ENCODE results near the gene SEMA6C.
A peak's percentile ranks its signal among the peaks of the same experiment; 100 is the strongest.

Gene SEMA6C

DNA sequence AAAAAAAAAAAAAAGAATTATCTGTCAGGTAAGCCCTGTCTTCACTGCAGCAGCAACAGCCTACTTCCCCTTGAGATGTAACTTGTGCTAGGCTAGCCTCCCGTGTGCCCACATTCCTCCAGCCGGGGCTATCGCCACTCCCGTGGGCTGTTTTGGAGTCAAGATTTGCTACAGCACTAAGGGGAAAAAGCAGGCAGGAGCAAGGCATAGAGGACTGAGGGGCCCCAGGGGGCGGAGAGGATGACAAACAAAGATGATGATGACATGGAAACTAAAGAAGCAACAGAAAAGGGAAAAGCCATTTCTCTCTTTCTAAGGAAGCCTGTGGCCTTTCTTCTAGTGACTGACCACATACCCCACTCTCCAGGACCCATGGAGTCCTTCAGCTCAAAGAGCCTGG, 11.9 kb upstream of the SEMA6C start:
- DNase-seq, result no peak

DNA sequence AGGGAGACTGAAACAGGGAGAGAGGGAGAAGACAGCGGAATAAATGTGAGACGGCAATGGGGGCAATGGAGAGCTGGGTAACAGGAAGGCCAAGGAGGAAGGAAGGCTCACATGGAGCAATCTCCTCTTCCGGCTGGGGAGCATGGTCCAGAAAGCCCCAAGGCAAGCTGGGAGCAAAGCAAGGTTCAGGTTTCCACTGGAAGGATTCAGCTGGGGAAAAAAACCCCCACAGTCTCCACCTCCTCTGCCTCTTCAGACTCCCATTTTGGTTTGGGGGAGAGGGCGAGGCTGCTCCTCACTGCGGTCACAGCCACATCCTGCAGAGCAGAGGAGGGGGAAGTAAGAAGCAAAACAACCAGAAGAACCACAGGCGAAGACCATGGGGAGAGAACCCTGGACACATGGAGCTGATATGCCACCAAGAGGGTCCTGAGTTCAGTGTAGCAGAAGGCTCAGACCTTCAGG, 10.7 kb upstream of the SEMA6C start:
- no peak for DNase-seq

DNA sequence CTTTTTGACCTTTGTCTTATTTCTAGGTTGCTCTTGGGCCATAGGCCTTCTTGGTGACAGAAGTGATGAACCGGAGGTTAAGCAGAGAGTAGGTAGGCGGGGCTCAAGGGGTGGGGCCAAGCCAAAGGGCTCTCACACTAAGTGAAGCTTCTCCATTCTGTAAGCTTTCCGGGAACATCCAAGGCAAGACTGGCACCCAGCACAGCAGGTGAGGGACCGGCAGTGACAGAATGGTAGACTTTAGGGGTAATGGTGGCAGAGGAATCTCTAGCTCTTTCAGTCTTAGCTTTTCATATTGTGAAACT, 10.0 kb upstream of the SEMA6C start, which contains the start of gene TNFAIP8L2:
Gene TNFAIP8L2 (plus strand): TSS at position 135 of the 305 bp plus-strand sequence. CDS start 2,049 bp downstream, outside the sequence.
- no peak for DNase-seq

DNA sequence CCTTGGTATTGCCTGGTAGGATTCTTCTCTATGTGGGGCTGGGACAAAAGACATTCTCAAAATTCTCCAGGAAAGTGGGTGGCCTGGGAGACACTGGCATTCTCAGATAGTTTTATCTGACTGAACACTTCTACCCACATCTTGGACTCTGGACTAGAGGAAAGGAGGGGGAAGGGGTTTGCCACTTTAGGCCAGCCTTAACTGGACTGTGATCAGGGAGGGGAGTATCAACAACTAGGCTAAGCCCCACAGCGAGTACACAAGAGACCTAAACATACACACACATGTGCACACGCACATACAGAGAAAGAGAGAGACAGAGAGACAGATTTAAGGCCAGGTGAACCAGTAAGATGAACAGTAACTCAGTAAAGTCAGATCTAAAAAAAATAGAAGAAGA, 1.2 kb upstream of the SEMA6C start:
- no peak for DNase-seq

DNA sequence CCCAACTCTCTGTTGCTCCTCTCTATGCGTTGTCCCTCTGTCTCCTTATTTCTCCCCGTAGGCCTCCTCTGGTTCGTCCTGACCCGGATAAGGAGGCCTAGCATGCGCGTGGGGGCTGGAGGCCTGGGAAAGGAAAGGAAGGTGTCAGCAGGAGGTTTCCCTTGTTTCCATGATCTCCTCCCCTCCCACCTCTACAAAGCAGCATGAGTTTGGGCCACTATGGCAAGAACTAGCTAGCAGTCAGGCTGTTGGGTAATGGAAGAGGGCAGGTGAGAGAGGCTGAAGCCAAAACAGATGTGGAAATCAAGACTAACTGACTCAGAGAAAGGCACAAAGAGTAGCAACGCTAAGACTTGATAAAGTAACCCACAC, 687 bp upstream of the SEMA6C start:
- no peak for DNase-seq

DNA sequence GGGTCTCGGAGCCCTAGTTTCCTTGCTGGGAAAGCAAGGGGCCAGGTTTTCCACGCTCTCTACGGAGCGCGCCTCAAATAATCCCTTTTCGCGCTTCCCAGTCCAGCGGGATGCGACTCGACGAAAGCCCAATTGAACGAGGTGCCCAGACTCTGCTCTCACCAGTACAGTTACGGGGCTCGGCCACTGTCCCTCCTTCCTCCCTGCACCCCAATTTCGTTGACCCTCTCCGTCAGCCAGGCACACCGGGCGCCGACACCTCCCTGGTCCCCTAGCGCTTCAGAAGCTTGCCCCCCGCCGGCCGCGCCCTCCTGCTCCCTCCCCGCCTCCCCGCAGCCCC, 389 bp downstream of the SEMA6C start:
- DNase-seq, result no peak

DNA sequence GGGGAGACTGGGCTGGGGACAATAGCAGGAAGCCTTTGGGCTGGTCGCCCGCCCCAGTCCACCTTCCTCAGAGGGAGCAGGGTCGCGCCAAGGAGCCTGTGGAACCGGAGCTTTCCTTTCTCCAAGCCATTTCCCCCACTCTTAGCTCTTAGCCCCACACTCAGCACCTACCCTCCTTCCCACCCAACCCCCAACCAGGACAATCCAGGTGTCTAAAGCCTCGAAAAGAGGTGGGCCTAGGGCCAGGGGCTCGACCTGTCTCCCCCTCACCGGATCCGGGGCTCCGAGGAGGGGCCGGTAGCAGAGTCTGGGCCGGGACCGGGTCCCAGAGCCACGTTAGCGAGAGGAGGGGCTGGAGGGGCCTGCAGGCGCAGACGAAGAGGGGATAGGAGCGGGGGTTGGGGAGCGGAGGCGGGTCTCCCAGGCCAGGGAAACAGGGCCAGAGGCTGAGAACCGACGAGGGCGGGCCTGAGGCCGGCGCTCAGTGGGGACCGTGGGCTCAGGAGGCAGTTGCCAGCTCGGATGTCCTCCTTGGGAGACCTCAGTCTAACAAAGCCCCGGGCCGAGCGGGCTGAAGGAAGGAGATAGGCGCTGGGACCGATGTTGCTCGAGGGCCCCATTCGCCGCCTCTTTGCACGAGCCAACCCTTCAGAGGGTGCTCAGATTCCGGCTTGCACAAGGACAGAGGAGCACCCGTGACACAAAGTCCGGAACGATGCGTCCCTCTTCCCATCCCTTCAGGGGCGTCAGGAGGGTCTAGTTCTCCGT, 943 bp downstream of the SEMA6C start:
- peak; percentile 14 for DNase-seq

DNA sequence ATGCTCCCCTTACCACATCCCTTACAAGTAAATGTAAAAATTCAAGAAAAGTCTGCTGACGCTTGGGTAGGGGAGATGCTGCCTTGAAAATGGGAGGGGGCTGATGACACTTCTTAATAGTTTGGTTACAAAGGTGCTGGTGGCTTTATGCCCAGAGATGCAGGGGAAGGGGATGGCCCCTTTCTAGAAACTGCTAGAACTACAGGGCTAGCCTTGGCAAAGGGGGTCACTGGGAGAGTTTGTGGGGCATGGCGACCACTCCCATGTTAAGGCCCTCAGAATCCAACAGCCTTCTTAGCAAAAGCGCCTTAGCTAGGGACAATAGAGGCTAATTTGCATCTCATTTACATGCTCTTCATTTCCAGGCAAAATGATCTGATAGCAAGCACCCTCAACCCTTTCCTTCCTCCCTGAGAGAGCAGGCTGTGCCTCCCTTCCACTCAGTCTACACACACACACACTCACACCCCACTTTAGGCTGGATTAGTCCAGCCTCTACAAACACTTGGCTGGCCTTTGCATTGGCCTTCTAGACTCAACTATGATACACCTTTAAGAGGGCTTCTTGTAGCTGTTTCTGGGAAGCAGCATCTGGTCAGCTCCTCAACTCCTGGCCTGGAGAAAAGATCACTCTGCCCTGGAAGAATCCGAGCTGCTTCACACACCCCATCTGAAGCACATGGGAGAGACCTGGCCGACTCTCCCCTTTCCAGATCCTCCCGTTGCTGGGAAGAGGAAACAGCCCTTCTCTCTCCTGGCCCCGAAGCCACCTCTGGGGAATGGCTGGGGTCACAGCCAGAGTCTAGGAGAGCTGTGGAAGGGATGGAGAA, 1.7 kb downstream of the SEMA6C start:
- DNase-seq, result no peak

DNA sequence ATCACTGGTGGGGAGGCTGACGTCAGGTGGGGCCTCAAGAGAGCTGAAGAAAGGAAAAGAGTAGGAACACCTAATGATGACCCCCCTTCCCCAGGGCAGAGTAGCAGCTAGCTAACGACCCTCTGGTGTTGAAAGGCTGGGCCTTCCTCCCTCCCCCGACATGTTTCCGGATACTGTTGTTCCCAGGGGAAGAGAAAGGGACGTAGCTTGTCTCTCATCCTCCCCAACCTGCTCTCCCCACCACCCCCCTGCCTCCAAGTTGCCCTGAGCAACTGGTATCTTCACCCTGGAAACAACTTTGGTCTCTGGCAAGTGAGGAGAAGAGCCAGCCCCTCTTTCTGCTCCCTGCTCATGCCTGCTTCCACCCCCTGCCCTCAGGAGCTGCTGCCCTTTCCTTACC, 2.4 kb downstream of the SEMA6C start:
- DNase-seq, result no peak

DNA sequence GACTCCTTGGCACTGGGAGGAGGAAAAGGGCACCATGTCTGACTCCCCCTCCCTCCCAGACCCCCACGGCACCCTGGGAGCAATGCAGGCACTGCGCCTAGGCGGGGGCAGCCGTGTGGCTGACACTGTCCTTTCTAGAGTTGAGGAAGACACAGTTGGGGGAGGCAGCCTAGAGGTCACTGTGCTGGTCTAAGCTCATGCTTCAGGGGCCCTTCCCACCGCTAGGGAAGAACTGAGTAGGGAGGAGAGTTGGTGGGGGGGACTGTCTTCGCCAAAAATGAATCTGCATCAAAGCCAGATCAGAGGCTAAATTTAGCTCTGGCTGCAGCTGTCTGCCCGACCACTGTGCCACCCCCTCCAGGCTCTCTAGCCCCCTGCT, 3.4 kb downstream of the SEMA6C start:
- no peak for DNase-seq

DNA sequence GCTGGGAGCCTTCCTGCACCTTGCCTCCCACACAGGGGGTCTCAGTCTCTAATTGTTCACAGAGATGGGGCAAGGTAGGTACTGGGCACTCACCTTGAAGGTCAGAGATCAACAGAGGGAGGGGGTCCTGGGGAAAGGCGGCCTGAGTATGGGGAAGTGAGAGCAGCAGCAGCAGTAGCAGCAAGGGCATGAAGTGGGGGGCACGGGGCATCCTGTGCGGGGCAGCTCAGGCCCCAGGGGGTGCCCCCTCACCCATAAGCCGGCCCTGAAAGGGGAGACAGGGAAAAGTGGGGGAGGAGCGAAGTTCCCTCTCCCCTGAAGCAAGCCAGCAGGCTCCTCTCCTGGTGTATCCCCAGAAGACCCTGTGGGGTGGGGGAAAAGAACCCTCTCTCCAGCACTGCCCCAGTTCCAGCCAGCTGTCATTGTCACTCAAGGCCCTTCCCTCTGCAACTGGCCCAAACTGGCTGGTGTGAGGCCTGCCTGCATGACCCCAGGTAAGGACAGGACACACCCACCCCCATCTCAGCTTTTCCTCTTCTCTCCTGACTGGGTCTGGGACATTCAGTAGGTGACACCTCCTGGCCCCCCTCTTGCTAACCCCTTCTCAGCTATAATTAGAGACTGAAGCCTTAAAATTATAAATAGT, 3.9 kb downstream of the SEMA6C start:
- no peak for DNase-seq

DNA sequence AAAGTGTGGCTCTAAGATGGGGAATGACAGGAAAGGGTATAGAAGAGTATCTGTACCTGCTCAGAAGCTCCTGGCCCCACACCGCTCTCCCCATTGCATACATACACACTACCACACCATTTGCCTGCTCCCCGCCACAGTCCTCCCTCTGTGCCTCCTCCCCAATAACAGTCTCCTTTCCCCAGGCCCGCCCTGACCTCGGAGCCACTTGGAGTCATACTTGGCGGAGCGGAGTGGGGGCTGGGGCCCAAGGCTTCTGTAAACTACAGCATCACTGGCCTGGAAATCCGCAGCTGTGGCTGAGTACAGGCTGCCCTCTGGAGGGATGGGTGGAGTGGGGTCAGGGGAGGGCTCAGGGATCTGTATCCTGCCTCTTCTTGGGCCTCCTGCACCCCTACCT, 8.6 kb downstream of the SEMA6C start:
- no peak for DNase-seq

DNA sequence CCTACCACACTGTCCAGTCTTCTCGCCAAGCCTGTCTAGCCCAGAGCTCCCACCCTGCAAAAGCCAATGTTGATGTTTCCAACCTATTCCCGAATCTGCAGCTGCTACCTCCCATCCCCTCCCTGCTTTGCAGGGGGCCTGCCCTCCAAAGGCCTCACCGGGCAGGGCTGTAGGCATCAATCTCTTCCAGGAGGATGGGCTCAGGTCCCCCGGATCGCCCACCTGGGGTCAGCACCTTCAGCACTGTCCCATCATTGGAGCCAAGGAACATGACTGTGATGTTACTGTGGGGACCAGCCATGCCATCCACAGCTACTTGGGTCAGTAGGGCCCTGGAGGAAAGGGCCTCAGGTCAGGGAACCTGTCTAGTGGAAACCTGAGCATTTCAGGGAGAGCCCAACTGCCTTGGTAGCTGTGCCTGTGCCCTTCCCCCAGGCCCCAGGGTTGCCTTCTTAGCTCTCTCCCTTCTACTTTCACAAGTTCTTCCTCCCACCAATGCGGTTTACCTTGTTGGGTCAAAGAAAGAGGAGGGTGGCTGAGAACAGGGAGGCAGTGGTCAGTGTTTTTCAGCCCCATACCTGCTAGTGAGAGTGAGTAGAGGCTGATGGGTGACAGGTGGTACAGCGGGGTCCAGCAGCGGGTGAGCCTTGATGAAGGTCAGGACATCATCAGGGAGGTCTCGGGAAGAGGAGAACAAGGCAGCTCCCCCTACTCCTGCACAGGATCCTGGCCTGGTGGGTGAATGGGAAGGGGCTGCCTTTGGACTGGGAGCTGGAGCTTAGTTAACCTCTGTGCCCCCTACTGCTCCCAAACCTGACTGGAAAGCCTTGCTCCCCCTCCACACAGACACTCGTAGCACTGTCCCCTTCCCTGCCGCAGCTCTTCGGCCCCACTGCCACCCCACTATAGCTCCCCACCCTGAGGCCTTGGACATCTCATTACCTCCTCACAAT, 10.7 kb downstream of the SEMA6C start:
- no peak for DNase-seq

DNA sequence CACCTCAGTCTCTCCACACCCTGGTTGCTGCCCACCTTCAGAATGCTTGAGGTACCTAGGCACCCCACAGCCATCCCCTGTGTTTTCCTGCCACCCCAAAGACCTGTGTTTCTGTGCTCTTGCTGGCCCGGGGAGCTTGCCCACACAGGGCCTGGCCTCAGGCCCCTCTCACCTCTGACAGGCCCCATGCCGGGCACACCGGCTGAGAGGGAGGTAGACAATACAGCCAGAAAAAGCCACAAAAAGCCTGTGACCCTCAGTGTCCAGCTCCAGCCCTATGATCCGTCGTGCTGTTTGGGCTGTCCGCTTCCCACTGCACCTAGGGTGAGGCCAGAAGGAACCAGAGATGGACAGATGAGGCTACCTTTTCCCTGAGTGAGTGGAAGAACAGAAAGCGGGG, 11.4 kb downstream of the SEMA6C start:
- DNase-seq, result no peak

DNA sequence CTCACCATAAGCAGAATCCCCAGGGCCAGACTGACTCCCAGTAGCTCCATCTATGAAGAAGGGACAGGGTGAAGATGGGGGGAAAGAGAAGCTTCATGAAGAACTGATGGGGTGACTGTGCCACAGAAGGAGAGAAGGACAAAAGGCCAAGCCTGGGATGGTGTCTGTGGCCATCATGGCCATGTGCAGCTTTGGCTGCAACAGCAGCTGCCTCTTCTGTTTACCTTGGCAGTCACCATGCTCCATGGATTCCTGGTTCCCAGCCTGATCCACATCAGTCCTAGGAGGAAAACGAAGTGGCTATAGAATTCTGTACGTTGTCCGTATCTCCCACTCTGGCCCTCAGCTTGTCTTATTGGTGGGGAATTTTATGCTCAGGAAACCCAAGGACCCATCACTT, 12.0 kb downstream of the SEMA6C start:
- no peak for DNase-seq

DNA sequence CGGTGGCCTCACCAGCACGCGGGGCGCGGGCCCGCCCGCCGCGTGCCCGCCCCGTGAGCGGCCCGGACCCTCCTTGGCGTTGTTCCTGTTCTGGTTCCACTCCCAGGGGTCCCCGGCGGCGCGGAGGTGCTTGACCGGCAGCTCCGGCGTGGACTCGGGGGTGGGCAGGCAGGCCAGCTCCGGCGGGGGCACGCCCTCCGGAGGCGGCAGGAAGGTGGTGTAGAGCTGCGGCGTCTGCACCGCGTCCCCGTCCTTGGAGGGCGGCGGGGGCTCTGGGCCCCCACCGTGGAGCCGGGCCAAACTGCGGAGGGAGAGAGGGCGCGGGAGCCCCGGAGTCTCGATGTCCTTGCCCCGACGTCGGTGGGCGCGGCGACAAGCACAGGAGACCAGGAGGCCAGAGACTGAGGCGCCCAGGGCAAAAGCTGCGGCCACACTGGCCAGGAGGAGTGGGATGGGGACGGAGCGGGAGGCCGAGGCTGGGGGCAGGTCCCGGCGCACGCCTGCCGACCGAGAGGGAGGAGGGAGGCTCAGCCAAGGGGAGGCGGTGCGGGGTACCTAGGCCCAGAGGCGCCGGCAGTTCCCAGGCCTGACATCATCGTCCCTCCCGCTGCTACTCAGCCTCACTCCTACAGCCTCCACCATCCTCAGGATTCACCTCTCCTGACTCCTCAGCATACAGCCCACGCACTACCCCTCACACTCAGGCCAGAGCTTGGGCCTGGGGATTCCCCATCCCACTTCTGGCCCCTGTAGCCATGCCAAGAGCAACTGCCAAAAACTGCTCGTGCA, 13.2 kb downstream of the SEMA6C start:
- no peak for DNase-seq

DNA sequence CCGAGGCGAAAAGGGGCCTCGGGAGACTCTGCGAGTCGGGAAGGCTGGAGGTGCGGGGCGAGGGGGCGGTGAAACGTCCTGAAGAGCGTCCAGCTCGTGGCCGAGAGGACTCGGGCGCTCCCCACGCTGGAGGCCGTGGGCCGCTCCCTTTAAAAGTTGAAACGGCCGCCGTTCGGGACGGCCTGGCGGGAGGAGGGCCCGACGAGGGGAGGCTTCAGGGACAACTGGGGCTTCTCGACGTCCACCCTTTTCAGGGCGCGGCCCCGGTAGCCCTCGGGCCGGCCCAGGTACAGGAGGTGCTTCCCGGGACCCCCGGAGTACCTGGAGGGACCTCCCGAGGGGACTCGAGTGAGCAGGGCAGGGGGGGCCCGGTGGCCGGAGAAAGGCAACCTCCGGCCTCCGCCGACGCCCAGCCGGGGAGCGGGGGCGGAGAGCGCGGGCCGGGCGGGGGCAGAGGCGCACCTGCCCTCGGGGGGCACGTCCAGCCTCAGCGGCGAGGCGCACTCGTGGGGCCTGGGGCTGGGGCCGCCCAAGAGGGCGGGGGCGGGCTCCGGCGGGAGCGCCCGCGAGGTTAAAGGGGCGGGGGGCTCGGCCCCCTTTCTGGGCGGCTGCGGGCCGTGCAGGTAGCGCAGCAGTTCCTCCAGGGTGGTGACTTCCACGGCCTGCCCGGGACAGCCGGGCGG, 14.0 kb downstream of the SEMA6C start:
- no peak for DNase-seq

DNA sequence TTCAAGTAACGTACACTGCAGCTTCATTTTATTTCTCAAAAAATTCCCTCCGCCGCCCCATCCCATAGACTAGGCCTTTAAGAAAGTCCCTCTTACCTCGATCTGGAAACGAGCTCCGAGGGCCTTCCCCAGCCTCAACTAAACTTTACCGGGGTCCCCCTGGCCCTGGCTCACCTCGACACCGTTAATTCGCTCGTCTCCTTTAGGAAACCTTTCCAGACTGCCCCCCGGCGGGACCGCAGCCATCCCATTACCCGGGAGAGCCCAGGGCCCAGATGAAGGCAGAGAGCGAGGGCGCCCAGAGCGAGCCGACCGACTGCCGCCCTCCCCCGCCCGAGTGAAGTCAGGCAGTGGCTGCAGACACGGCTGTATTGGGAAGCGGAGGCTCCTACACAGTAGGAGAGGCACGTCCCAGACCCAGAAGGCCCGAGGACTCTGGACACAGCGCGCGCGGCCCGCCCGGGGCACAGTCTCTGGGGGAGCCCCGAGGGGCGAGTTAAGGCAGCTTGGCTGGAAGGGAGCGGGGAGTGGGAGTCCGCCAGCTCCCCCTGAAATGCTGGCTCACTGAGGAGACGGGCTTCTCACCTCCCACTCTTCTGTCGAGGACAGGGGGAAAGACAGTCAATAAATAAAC, 14.6 kb downstream of the SEMA6C start:
- DNase-seq, result peak; percentile 13

DNA sequence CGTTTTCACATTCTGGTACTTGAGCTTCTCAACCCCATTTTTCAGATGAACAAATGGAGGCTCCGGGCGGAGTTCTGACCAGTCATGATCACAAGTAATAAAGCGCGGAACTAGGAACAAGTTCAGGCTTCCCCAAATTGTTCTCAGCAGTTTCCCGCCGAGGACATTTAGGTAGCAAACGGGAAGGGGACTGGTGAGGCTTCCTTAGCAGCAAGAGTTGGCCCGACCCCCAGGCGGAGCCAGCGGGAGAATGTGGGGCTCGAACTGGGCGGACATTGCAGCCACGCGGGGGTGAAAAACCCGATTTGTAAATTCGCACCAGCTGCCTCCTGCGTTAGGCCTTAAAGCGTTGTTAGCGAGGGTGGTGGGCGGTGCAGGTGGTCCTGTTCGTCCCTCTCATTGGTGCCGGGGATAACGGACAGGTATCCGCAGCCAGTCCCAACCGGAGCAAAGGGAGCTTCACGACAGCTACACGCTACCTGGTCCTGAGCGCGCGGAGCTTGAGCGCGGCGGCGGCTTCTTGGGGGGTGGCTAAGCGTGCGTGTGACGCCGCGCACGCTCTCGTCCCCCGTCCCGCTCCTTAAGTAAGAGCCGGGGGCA, 15.3 kb downstream of the SEMA6C start:
- DNase-seq, result peak; percentile 93

DNA sequence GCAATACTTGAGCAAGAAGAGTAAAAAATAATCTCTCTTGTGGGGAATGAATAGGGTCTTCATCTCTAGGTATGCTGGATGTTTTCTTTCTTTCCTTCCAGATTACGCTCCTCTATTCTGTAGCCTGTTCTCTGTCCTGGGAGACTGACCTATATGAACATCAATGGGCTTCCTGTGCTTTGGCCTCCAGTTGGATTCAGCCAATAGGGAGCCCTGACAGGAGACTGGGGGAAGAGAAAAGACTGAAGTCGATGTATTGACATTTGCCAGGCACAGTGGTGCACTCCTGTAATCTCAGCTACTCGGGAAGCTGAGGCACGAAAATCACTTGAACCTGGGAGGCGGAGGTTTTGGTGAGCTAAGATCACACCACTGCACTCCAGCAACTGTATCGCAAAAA, 17.6 kb downstream of the SEMA6C start:
- no peak for DNase-seq

All from fibroblast of skin of right quadriceps (primary cell).